D341Med (cell line): ENCODE data around the gene MRPL18.
A peak's percentile ranks its signal among the peaks of the same experiment; 100 is the strongest.
"Not testable (repeated sequence)": the region's sequence is repeated elsewhere in the genome, so short reads cannot be mapped to it uniquely, and the experiment has no call there.

ENCODE experiments used
- DNase-seq: peaks from one replicate; pipeline ENCODE4 v3.0.0; 2012; ENCODE audit warnings: low spot score

MRPL18 gene

GRCh38 chr6:159817951-159818739 is 27.9 kb downstream of the MRPL18 start:
- DNase-seq: no peak

GRCh38 chr6:159819098-159819497 is 28.8 kb downstream of the MRPL18 start:
- no peak for DNase-seq

GRCh38 chr6:159819932-159820640 is 29.8 kb downstream of the MRPL18 start:
- DNase-seq: no peak

- no peak for DNase-seq
These were observed 30.9 kb downstream of the MRPL18 start for GRCh38 chr6:159821122-159821521.

DNA sequence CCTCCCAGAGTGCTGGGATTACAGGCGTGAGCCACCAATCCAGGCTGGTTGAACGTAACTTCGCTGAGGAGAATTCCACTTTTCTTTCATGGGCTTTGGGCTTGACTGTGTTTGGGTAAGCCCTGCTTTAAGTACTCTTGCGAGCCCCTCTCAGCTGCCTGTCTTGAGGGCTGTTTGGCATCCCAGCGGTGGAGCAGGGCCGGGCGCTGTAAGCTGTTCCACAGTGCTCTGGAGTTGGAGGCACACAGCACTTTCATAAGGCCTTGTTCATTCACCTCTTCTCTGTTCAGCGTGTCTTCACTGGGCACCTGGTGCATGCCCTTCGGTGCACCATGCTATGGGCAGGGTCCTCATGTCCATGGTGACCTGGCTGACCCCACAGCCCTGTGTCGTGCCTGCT is 31.5 kb downstream of the MRPL18 start:
- no peak for DNase-seq

DNA sequence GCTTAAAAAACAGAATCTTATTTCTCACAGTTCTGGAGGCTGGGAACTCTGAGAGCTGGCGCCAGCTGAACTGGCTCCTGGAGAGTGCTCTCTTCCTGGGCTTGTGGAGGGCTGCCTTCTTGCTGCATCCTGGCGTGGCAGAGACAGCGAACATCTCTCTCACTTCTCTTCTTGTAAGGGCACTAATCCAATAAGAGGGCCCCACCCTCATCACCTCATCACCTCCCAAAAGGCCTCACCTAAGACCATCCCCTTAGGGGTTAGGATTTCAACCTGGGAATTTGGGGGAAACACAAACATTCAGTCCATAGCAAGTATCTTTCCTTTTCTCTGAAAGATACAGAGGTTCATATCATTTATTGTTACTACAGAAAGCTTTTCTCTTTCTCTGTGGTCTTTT is 33.7 kb downstream of the MRPL18 start:
- no peak for DNase-seq

GRCh38 chr6:159824690-159825089 is 34.4 kb downstream of the MRPL18 start:
- DNase-seq: not testable (repeated sequence)

DNA sequence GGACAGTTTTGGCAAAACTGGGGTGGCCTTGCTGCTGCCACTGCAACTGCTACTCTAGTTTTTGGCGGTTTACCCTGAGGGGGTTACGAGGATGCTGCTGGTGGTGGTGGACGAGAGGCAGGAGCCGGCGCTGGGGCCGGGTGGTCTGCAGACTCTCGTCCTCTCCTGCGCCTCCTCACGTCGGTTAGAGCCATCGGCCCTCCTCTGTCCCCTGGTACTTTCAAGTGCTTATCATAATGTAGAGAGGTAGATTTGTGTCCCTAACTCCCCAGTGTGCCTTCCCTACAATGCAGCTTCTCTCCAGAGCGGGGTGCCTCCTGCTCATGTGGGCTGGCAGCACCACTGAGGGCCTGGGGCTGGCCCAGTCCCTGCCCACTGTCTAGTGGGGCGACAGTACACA is 35.7 kb downstream of the MRPL18 start:
- DNase-seq: no peak

GRCh38 chr6:159826968-159827647 is 36.8 kb downstream of the MRPL18 start:
- DNase-seq: no peak

DNA sequence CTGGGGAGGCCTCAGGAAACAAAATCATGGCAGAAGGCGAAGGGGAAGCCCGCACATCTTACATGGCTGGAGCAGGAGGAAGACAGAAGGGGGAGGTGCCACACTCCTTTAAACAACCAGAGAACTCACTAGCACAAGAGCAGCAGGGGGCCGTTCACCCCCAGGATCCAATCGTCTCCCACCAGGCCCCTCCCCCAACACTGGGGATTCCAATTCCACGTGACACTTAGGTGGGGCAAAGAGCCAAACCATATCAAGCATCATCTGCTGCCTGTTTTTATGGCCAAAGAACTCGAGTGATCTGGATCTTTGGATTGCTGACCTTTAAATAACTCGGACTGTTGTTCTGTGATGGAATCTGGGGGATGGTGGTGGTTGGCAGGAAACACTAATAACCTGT is 37.8 kb downstream of the MRPL18 start:
- DNase-seq: no peak

DNA sequence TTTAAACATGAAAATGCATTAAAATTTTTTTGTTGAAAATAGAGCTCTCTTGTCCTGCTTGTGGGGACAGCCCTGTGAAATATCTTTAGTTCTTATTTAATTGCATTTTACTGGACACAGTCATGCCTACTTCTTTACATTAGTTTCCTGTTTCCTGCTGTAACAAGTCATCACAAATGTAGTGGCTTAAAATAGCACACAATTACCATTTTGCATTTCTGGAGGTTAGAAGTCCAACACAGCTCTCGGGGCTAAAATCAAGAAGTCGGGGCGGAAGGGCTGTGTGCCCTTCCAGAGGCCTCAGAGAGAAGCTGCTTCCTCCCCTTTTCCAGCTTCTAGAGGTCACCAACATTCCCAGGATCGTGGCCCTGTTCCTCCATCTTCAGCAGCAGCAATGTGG is 39.3 kb downstream of the MRPL18 start:
- DNase-seq: no peak

GRCh38 chr6:159830501-159831372 is 40.5 kb downstream of the MRPL18 start:
- peak; percentile 76 for DNase-seq

- no peak for DNase-seq
These were observed 41.1 kb downstream of the MRPL18 start for GRCh38 chr6:159831373-159831679.

DNA sequence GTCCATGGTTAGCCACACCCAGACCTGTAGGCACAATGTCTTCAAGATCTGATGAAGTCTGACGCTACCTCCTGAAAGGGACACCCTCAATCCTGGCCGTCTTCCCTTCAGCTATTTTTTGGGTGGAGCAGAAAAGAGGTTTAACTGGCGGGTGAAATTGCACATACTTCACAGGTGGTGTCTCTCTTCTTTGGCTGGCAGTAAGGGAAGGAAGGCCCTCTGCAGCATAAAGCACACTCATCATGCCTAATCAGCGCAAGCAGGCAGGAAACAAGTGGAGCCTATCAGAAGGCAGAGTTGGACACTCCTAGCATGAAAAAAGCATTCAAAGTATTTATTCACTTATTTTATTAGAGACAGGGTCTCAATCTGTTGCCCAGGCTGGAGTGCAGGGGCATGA is 42.7 kb downstream of the MRPL18 start:
- DNase-seq: no peak

GRCh38 chr6:159833556-159833955 is 43.3 kb downstream of the MRPL18 start:
- DNase-seq: no peak

DNA sequence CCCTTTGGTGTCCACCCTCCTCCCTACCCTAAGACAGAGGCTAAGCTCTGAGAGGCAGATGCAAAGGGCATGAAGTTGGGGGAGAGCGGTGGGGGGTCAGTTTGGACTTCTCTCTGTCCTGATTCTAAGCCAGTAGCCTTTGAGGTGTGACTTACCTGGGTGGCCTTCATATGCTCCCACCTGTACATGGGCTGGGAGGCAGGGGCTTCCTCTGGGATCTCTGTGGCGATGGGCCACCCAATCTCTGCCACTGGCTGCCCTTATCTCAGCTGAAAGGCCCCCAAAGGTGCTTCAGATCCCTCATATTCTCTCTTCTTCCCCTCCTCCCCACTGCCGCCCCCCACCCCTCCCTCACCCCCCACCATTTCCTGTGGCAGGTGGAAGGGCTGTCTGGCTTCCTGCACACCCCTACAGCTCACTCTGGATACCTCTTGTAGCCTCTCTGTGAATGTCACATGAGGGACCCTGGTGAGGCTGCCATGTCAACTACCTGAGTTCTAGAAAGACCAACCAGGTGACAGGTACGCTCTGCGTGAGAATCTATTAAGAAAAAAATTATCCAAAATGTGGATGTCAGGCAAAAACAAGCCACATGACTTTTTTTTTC is 43.8 kb downstream of the MRPL18 start:
- no peak for DNase-seq

GRCh38 chr6:159836718-159837490 is 46.6 kb downstream of the MRPL18 start:
- no peak for DNase-seq

DNA sequence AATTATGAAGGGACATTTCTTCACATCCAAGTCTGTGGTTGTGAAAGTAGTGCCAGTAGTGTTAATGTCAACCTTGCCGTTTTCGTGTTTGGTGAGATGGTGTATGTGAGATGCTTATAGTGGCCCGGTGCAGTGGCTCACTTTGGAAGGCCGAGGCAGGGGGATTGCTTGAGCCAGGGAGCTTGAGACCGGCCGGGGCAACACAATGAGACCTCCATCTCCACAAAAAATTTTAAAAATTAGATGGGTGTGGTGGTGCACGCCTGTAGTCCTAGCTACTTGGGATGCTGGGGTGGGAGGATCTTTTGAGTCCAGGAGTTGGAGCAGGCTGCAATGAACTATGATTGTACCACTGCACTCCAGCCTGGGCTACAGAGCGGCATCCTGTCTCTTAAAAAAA is 47.2 kb downstream of the MRPL18 start:
- DNase-seq: no peak

GRCh38 chr6:159838020-159838744 is 47.9 kb downstream of the MRPL18 start:
- no peak for DNase-seq

DNA sequence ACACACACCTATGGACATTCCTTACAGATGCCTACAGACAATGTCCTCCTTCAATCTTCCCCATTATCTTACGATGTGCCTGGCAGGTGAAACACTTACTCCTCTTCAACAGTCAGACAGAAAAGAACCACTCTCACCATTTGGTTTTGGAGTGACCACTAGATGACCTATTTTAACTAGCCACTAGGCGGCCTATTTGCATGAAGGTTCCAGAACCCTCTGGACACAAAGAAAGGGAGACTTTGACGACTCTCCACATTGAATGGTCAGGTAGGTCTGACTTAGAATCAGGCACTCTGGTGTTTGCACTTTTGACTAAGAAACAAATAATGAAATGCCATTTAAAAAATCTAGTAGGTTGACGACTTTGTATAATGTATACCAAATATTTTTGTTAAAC is 51.8 kb downstream of the MRPL18 start:
- no peak for DNase-seq
